ENCODE data around the gene REM2. TPM values are rescaled to one million over a fixed set of nuclear protein-coding genes. Genes with fewer than 3 reads are reported as not detected.

The REM2 gene
- total RNA-seq, 1 donor from 2014 or later, result 0.79 TPM

GRCh38 chr14:22844221-22845102, 38.6 kb upstream of the REM2 start:
- H3K4me3 Mint-ChIP-seq (ENCODE audit: unreplicated experiment), result no peak overlapping the region
- Histone ChIP-seq H3K36me3 (ENCODE audit: insufficient read depth, low read length) (peaks cover 55% of the 10 kb centered on the region), H3K27me3 (ENCODE audit: insufficient read depth, low read length) (no peaks in the 10 kb centered on the region), H3K27ac (ENCODE audit: low read depth, low read length) (no peak overlapping the region), H4K20me1 (ENCODE audit: insufficient read depth, low read length) (peaks cover 59% of the 10 kb centered on the region), H3K9ac (ENCODE audit: low read length) (no peak overlapping the region), H3K9me3 (ENCODE audit: insufficient read depth, low read depth, low read length) (no peaks in the 10 kb centered on the region), H3K4me2 (ENCODE audit: low read length) (no peak overlapping the region), H2AFZ (ENCODE audit: low read depth, low read length) (no peak overlapping the region), H3K79me2 (ENCODE audit: insufficient read depth, low read length) (peaks cover 66% of the 10 kb centered on the region), H3K4me3 (ENCODE audit: insufficient read depth, low read depth, low read length) (no peak overlapping the region), H3K4me1 (ENCODE audit: insufficient read depth, low read length) (peaks cover 41% of the 10 kb centered on the region)
- no peak for DNase-seq (ENCODE audit: low read depth)
- TF ChIP-seq CTCF (IDR thresholded peaks at IDR 0.05; ENCODE audit: insufficient read depth, low read depth, low read length) (no peak), EZH2 (IDR thresholded peaks at IDR 0.05; ENCODE audit: insufficient read depth, low read length) (no peak)
- peaks cover 4% of the 10 kb centered on the region for H3K9me3 Mint-ChIP-seq (ENCODE audit: unreplicated experiment)
- H3K4me1 Mint-ChIP-seq (ENCODE audit: low read depth, unreplicated experiment), result peaks cover 26% of the 10 kb centered on the region
- H3K27ac Mint-ChIP-seq (ENCODE audit: unreplicated experiment), result peak overlapping the region; percentile 66
- peaks cover 19% of the 10 kb centered on the region for H3K36me3 Mint-ChIP-seq (ENCODE audit: low read depth, unreplicated experiment)
- FAIRE-seq, result no peak
- H3K27me3 Mint-ChIP-seq (ENCODE audit: low read depth, unreplicated experiment), result no peaks in the 10 kb centered on the region

- peaks cover 53% of the 10 kb centered on the region for H3K36me3 ChIP-seq (ENCODE audit: insufficient read depth, low read length)
Measured at GRCh38 chr14:22845103-22845394, 38.0 kb upstream of the REM2 start.

More at GRCh38 chr14:22845103-22845394, 38.0 kb upstream of the REM2 start:
- no peaks in the 10 kb centered on the region for H3K9me3 ChIP-seq (ENCODE audit: insufficient read depth, low read depth, low read length)
- Mint-ChIP-seq H3K4me1 (ENCODE audit: low read depth, unreplicated experiment) (peaks cover 23% of the 10 kb centered on the region), H3K27me3 (ENCODE audit: low read depth, unreplicated experiment) (no peaks in the 10 kb centered on the region), H3K9me3 (ENCODE audit: unreplicated experiment) (peaks cover 4% of the 10 kb centered on the region), H3K27ac (ENCODE audit: unreplicated experiment) (peak overlapping the region; percentile 41), H3K36me3 (ENCODE audit: low read depth, unreplicated experiment) (peaks cover 19% of the 10 kb centered on the region), H3K4me3 (ENCODE audit: unreplicated experiment) (no peak overlapping the region)
- H3K4me3 ChIP-seq (ENCODE audit: insufficient read depth, low read depth, low read length), result no peak overlapping the region
- DNase-seq (ENCODE audit: low read depth) (no peak), FAIRE-seq (no peak)
- H3K27me3 ChIP-seq (ENCODE audit: insufficient read depth, low read length), result no peaks in the 10 kb centered on the region
- peak overlapping the region; percentile 36 for H3K9ac ChIP-seq (ENCODE audit: low read length)
- H3K4me1 ChIP-seq (ENCODE audit: insufficient read depth, low read length), result peaks cover 44% of the 10 kb centered on the region
- H3K27ac ChIP-seq (ENCODE audit: low read depth, low read length), result no peak overlapping the region
- H3K4me2 ChIP-seq (ENCODE audit: low read length), result no peak overlapping the region
- peaks cover 57% of the 10 kb centered on the region for H4K20me1 ChIP-seq (ENCODE audit: insufficient read depth, low read length)
- no peak overlapping the region for H2AFZ ChIP-seq (ENCODE audit: low read depth, low read length)
- no peak for TF ChIP-seq CTCF (IDR thresholded peaks at IDR 0.05; ENCODE audit: insufficient read depth, low read depth, low read length)
- TF ChIP-seq EZH2 (IDR thresholded peaks at IDR 0.05; ENCODE audit: insufficient read depth, low read length), result no peak
- H3K79me2 ChIP-seq (ENCODE audit: insufficient read depth, low read length), result peaks cover 60% of the 10 kb centered on the region
